ENCODE measurements around the gene MAD2L2. TPM values are rescaled to one million over a fixed set of nuclear protein-coding genes. Genes with fewer than 3 reads are reported as not detected.

Gene MAD2L2
- total RNA-seq, 1 experiment from 2014 or later: 84.8 TPM

DNA sequence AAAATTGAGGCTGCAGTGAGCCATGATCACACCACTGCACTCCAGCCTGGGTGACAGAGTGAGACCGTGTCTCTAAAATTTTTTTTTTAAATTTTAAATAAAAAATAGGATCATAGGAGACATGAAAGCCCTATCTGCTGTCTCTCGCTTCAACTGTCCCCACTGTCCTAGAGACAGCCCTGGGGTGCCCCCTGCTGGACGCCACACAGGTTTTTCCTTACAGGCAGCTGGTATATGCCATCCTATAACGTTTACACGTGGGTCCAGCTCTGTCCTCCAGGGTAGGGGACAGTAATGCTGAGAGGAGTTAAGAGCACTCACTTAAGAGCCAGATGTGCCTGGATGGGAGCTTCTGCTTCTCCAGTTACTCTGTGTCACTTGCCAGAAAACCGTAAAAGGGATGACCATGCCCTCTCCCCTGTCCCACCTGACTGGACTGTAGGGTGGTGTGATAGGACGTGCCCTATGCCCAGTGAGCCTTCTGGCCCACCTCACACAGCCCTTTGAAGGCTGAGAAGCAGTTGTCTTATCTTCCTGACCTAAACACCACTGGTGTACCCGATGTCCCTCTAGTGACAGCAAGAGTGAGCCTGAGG, 35.2 kb downstream of the MAD2L2 start:
- BruUV-seq (replicated peaks): no TSS peak
- DNase-seq (ENCODE audit: low read depth, low spot score): peak; percentile 45
- intact Hi-C loops (cut with micrococcal nuclease; ENCODE audit: unreplicated experiment) (loop anchor here (10.0 kb wide), 2 partner anchors 311 to 611 kb away; no protein-coding TSS in a partner anchor), in situ Hi-C loops (cut with HindIII; ENCODE audit: low pct_unique_long_range_greater_than_20kb, low sequenced_read_pairs) (no loop called here)
- Histone ChIP-seq H3K27me3 (ENCODE audit: control insufficient read depth, insufficient read depth, low read length) (no peaks in the 10 kb centered on the region), H3K4me1 (ENCODE audit: control insufficient read depth, insufficient read depth, low read length) (peaks cover 13% of the 10 kb centered on the region), H3K4me3 (ENCODE audit: low read depth in 2 of 2, low read length in 2 of 2) (no peak overlapping the region), H3K9me3 (ENCODE audit: control insufficient read depth, insufficient read depth, low read depth, low read length) (no peaks in the 10 kb centered on the region), H3K36me3 (ENCODE audit: control insufficient read depth, insufficient read depth, low read length) (no peaks in the 10 kb centered on the region), H3K27ac (ENCODE audit: low read length) (no peak overlapping the region)
- ChIA-PET POLR2A (no interaction called here), CTCF (interaction anchor here (0.5 to 1.2 kb wide), 10 partner anchors 13 to 608 kb away, joined by 3 to 6 read pairs (median 3); partner anchors contain the start of gene FBXO6)
- TF ChIP-seq POLR2AphosphoS5 (IDR thresholded peaks at IDR 0.05; ENCODE audit: low read depth, low read length): no peak
- no peak for TF ChIP-seq SIN3A (IDR thresholded peaks at IDR 0.05; ENCODE audit: borderline replicate concordance, insufficient read depth, low read depth, low read length)
- TF ChIP-seq, protein P1, sequence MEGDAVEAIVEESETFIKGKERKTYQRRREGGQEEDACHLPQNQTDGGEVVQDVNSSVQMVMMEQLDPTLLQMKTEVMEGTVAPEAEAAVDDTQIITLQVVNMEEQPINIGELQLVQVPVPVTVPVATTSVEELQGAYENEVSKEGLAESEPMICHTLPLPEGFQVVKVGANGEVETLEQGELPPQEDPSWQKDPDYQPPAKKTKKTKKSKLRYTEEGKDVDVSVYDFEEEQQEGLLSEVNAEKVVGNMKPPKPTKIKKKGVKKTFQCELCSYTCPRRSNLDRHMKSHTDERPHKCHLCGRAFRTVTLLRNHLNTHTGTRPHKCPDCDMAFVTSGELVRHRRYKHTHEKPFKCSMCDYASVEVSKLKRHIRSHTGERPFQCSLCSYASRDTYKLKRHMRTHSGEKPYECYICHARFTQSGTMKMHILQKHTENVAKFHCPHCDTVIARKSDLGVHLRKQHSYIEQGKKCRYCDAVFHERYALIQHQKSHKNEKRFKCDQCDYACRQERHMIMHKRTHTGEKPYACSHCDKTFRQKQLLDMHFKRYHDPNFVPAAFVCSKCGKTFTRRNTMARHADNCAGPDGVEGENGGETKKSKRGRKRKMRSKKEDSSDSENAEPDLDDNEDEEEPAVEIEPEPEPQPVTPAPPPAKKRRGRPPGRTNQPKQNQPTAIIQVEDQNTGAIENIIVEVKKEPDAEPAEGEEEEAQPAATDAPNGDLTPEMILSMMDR (IDR thresholded peaks at IDR 0.05): peak; percentile 94
- TF ChIP-seq, protein P2, sequence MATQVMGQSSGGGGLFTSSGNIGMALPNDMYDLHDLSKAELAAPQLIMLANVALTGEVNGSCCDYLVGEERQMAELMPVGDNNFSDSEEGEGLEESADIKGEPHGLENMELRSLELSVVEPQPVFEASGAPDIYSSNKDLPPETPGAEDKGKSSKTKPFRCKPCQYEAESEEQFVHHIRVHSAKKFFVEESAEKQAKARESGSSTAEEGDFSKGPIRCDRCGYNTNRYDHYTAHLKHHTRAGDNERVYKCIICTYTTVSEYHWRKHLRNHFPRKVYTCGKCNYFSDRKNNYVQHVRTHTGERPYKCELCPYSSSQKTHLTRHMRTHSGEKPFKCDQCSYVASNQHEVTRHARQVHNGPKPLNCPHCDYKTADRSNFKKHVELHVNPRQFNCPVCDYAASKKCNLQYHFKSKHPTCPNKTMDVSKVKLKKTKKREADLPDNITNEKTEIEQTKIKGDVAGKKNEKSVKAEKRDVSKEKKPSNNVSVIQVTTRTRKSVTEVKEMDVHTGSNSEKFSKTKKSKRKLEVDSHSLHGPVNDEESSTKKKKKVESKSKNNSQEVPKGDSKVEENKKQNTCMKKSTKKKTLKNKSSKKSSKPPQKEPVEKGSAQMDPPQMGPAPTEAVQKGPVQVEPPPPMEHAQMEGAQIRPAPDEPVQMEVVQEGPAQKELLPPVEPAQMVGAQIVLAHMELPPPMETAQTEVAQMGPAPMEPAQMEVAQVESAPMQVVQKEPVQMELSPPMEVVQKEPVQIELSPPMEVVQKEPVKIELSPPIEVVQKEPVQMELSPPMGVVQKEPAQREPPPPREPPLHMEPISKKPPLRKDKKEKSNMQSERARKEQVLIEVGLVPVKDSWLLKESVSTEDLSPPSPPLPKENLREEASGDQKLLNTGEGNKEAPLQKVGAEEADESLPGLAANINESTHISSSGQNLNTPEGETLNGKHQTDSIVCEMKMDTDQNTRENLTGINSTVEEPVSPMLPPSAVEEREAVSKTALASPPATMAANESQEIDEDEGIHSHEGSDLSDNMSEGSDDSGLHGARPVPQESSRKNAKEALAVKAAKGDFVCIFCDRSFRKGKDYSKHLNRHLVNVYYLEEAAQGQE (IDR thresholded peaks at IDR 0.05; ENCODE audit: insufficient read depth in 1 of 2, low read depth in 2 of 2, low read length in 1 of 2): no peak
- TF ChIP-seq TCF7L2 (IDR thresholded peaks at IDR 0.05; ENCODE audit: low read depth, low read length): no peak
- ATAC-seq: peak; percentile 85

DNA sequence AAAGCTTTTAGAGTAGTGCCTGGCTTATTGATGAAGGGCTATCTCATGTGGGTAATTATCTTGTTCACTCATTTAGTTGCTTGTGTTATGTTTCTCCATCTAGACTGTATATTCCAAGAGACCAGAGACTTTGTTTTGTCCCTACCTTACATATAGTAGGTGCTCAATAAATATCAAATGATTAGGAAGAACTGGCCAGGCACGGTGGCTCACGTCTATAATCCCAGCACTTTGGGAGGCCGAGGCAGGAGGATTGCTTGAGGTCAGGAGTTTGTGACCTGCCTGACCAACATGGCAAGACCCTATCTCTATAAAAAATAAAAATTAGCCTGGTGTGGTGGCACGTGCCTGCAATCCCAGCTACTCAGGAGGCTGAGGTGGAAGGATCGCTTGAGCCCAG, 35.7 kb downstream of the MAD2L2 start:
- H3K27ac ChIP-seq (ENCODE audit: low read length): no peak overlapping the region
- DNase-seq (ENCODE audit: low read depth, low spot score): no peak
- ChIA-PET CTCF (interaction anchor here (0.7 to 1.2 kb wide), 5 partner anchors 19 to 608 kb away, joined by 3 to 5 read pairs (median 4); partner anchors contain the start of gene FBXO6), POLR2A (no interaction called here)
- in situ Hi-C loops (cut with HindIII; ENCODE audit: low pct_unique_long_range_greater_than_20kb, low sequenced_read_pairs) (no loop called here), intact Hi-C loops (cut with micrococcal nuclease; ENCODE audit: unreplicated experiment) (loop anchor here (10.0 kb wide), 2 partner anchors 310 to 610 kb away; no protein-coding TSS in a partner anchor)
- no peak for ATAC-seq
- peaks cover 10% of the 10 kb centered on the region for H3K4me1 ChIP-seq (ENCODE audit: control insufficient read depth, insufficient read depth, low read length)
- no peaks in the 10 kb centered on the region for H3K36me3 ChIP-seq (ENCODE audit: control insufficient read depth, insufficient read depth, low read length)
- no peaks in the 10 kb centered on the region for H3K9me3 ChIP-seq (ENCODE audit: control insufficient read depth, insufficient read depth, low read depth, low read length)
- TF ChIP-seq, protein P1 (IDR thresholded peaks at IDR 0.05): no peak
- TF ChIP-seq TCF7L2 (IDR thresholded peaks at IDR 0.05; ENCODE audit: low read depth, low read length) (no peak), SIN3A (IDR thresholded peaks at IDR 0.05; ENCODE audit: borderline replicate concordance, insufficient read depth, low read depth, low read length) (no peak), POLR2AphosphoS5 (IDR thresholded peaks at IDR 0.05; ENCODE audit: low read depth, low read length) (no peak)
- TF ChIP-seq, protein P2 (IDR thresholded peaks at IDR 0.05; ENCODE audit: insufficient read depth in 1 of 2, low read depth in 2 of 2, low read length in 1 of 2): no peak
- no peaks in the 10 kb centered on the region for H3K27me3 ChIP-seq (ENCODE audit: control insufficient read depth, insufficient read depth, low read length)
- no TSS peak for BruUV-seq (replicated peaks)
- H3K4me3 ChIP-seq (ENCODE audit: low read depth in 2 of 2, low read length in 2 of 2): no peak overlapping the region

All from Panc1 (cell line).